Skeletal muscle tissue (tissue), 4 donors: ENCODE results near the gene CRTC3. TPM values are rescaled to one million over a fixed set of nuclear protein-coding genes. Genes with fewer than 3 reads are reported as not detected.

ENCODE experiments used
- H3K27ac ChIP-seq: one replicate; pipeline ENCODE4 v1.7.0; 2013; ENCODE audit warnings: mild to moderate bottlenecking, low read depth, low read length, inconsistent platforms
- H3K27me3 ChIP-seq, 3 donors: one replicate each; pipeline ENCODE4 v1.7.0; 2013; ENCODE audit warnings: low read length in 3 of 3; ENCODE audit not compliant: control insufficient read depth in 3 of 3, insufficient read depth in 3 of 3
- H3K36me3 ChIP-seq, 3 donors: one replicate each; pipeline ENCODE4 v1.7.0; 2013; ENCODE audit warnings: low read length in 3 of 3; ENCODE audit not compliant: control insufficient read depth in 3 of 3, insufficient read depth in 3 of 3
- H3K4me1 ChIP-seq, 3 donors: one replicate each; pipeline ENCODE4 v1.7.0; 2013; ENCODE audit warnings: low read length in 3 of 3, mild to moderate bottlenecking in 3 of 3; ENCODE audit not compliant: control insufficient read depth in 3 of 3, insufficient read depth in 3 of 3
- H3K4me3 ChIP-seq, 3 donors: one replicate each; pipeline ENCODE4 v1.7.0; 2013; ENCODE audit warnings: low read length in 3 of 3
- H3K9ac ChIP-seq, 3 donors: one replicate each; pipeline ENCODE4 v1.7.0; 2013; ENCODE audit warnings: low read length in 3 of 3, mild to moderate bottlenecking in 3 of 3, moderate library complexity in 2 of 3, low read depth in 1 of 3
- H3K9me3 ChIP-seq, 3 donors: one replicate each; pipeline ENCODE4 v1.7.0; 2013; ENCODE audit warnings: low read length in 3 of 3; ENCODE audit not compliant: control insufficient read depth in 3 of 3
- total RNA-seq: library from RNA; depleted of rRNA; stranded (reverse); fragments of >200 nt; gene quantifications from one replicate; pipeline ENCODE4 v1.2.3, GENCODE V29; 2014
- donor health status: Osteomylitis.

Gene CRTC3
- total RNA-seq, 1 donor from 2014 or later: 23.0 TPM

GRCh38 chr15:90598679-90599078 is 69.0 kb downstream of the CRTC3 start:
- no peaks in the 10 kb centered on the region for H3K27me3 ChIP-seq
- H3K27ac ChIP-seq: no peak overlapping the region
- peaks cover 26 to 34% (median 33%) of the 10 kb centered on the region in 3 donors for H3K4me1 ChIP-seq
- no peak overlapping the region for H3K9ac ChIP-seq
- H3K36me3 ChIP-seq: peaks cover 2 to 8% (median 6%) of the 10 kb centered on the region in 3 donors
- no peak overlapping the region for H3K4me3 ChIP-seq
- no peaks in the 10 kb centered on the region for H3K9me3 ChIP-seq

- H3K27me3 ChIP-seq: no peaks in the 10 kb centered on the region
- no peaks in the 10 kb centered on the region for H3K9me3 ChIP-seq
- no peak overlapping the region for H3K27ac ChIP-seq
- H3K9ac ChIP-seq: no peak overlapping the region
- H3K4me1 ChIP-seq: peaks cover 25 to 33% (median 30%) of the 10 kb centered on the region in 3 donors
- peaks cover 2 to 8% (median 6%) of the 10 kb centered on the region in 3 donors for H3K36me3 ChIP-seq
- no peak overlapping the region for H3K4me3 ChIP-seq
Measured at GRCh38 chr15:90599116-90599515, 69.4 kb downstream of the CRTC3 start.

GRCh38 chr15:90599644-90600043 is 69.9 kb downstream of the CRTC3 start:
- H3K27ac ChIP-seq: no peak overlapping the region
- H3K36me3 ChIP-seq: peaks cover 2 to 10% (median 9%) of the 10 kb centered on the region in 3 donors
- peaks cover 22 to 29% (median 26%) of the 10 kb centered on the region in 3 donors for H3K4me1 ChIP-seq
- H3K4me3 ChIP-seq: no peak overlapping the region
- no peaks in the 10 kb centered on the region for H3K9me3 ChIP-seq
- H3K27me3 ChIP-seq: no peaks in the 10 kb centered on the region
- H3K9ac ChIP-seq: no peak overlapping the region

GRCh38 chr15:90600954-90601353 is 71.2 kb downstream of the CRTC3 start:
- Histone ChIP-seq H3K27me3 (no peaks in the 10 kb centered on the region), H3K4me1 (peaks cover 22 to 25% (median 22%) of the 10 kb centered on the region in 3 donors), H3K27ac (no peak overlapping the region), H3K4me3 (no peak overlapping the region), H3K9me3 (no peaks in the 10 kb centered on the region), H3K9ac (no peak overlapping the region), H3K36me3 (peaks cover 2 to 14% (median 12%) of the 10 kb centered on the region in 3 donors)

GRCh38 chr15:90603893-90604292 is 74.2 kb downstream of the CRTC3 start:
- peaks cover 13 to 31% (median 27%) of the 10 kb centered on the region in 3 donors for H3K36me3 ChIP-seq

GRCh38 chr15:90606641-90607040 is 76.9 kb downstream of the CRTC3 start:
- Histone ChIP-seq H3K4me1 (peaks cover 3 to 7% (median 3%) of the 10 kb centered on the region in 3 donors), H3K9ac (no peak overlapping the region), H3K9me3 (no peaks in the 10 kb centered on the region), H3K36me3 (peaks cover 15 to 32% (median 30%) of the 10 kb centered on the region in 3 donors), H3K27me3 (no peaks in the 10 kb centered on the region), H3K27ac (no peak overlapping the region), H3K4me3 (no peak overlapping the region)

More at GRCh38 chr15:90603893-90604292, 74.2 kb downstream of the CRTC3 start:
- Histone ChIP-seq H3K4me3 (no peak overlapping the region), H3K9me3 (no peaks in the 10 kb centered on the region), H3K27me3 (no peaks in the 10 kb centered on the region), H3K9ac (no peak overlapping the region), H3K4me1 (peaks cover 2 to 7% (median 4%) of the 10 kb centered on the region in 3 donors), H3K27ac (no peak overlapping the region)

GRCh38 chr15:90607361-90607760 is 77.6 kb downstream of the CRTC3 start:
- Histone ChIP-seq H3K4me3 (no peak overlapping the region), H3K27ac (peak overlapping the region; percentile 8), H3K9ac (no peak overlapping the region), H3K4me1 (peaks cover 3 to 7% (median 3%) of the 10 kb centered on the region in 3 donors), H3K27me3 (no peaks in the 10 kb centered on the region), H3K36me3 (peaks cover 15 to 32% (median 31%) of the 10 kb centered on the region in 3 donors), H3K9me3 (no peaks in the 10 kb centered on the region)

GRCh38 chr15:90609242-90610180 is 79.8 kb downstream of the CRTC3 start:
- H3K36me3 ChIP-seq: peaks cover 15 to 35% (median 33%) of the 10 kb centered on the region in 3 donors
- peak overlapping the region; percentile 66 for H3K27ac ChIP-seq
- no peak overlapping the region for H3K9ac ChIP-seq

GRCh38 chr15:90610190-90610589 is 80.5 kb downstream of the CRTC3 start:
- H3K4me1 ChIP-seq: peaks cover 3 to 7% (median 3%) of the 10 kb centered on the region in 3 donors
- no peaks in the 10 kb centered on the region for H3K27me3 ChIP-seq
- no peaks in the 10 kb centered on the region for H3K9me3 ChIP-seq
- H3K9ac ChIP-seq: no peak overlapping the region
- peaks cover 15 to 30% (median 28%) of the 10 kb centered on the region in 3 donors for H3K36me3 ChIP-seq
- no peak overlapping the region for H3K4me3 ChIP-seq
- peak overlapping the region; percentile 66 for H3K27ac ChIP-seq

More at GRCh38 chr15:90609242-90610180, 79.8 kb downstream of the CRTC3 start:
- Histone ChIP-seq H3K9me3 (no peaks in the 10 kb centered on the region), H3K27me3 (no peaks in the 10 kb centered on the region), H3K4me1 (peaks cover 3 to 7% (median 3%) of the 10 kb centered on the region in 3 donors), H3K4me3 (no peak overlapping the region)

- Histone ChIP-seq H3K36me3 (peaks cover 15 to 32% (median 30%) of the 10 kb centered on the region in 3 donors), H3K4me1 (peaks cover 3 to 7% (median 3%) of the 10 kb centered on the region in 3 donors), H3K9ac (no peak overlapping the region), H3K4me3 (no peak overlapping the region), H3K9me3 (no peaks in the 10 kb centered on the region), H3K27me3 (no peaks in the 10 kb centered on the region), H3K27ac (peak overlapping the region; percentile 66)
Measured at GRCh38 chr15:90611157-90611556, 81.4 kb downstream of the CRTC3 start.
